Hepatocyte (in vitro differentiated cells): ENCODE results near the gene DNM2.

Experiments
- CTCF ChIP-seq: fragments of 200-600 bp; sonication (generic); IDR thresholded peaks from 2 replicates; pipeline ENCODE4 v1.5.1; 2016; ENCODE audit warnings: antibody characterized with exemption, mild to moderate bottlenecking; ENCODE audit not compliant: poor library complexity
- EZH2 ChIP-seq: fragments of 200-600 bp; sonication (generic); IDR thresholded peaks from 2 replicates; pipeline ENCODE4 v1.6.1; 2016; ENCODE audit warnings: antibody characterized with exemption, mild to moderate bottlenecking, borderline replicate concordance
- EZH2phosphoT487 ChIP-seq: fragments of 200-600 bp; sonication (generic); IDR thresholded peaks from one replicate; pipeline ENCODE4 v1.6.1; 2018; ENCODE audit warnings: antibody characterized with exemption, mild to moderate bottlenecking, low read depth, moderate library complexity; ENCODE audit not compliant: unreplicated experiment, severe bottlenecking

DNA sequence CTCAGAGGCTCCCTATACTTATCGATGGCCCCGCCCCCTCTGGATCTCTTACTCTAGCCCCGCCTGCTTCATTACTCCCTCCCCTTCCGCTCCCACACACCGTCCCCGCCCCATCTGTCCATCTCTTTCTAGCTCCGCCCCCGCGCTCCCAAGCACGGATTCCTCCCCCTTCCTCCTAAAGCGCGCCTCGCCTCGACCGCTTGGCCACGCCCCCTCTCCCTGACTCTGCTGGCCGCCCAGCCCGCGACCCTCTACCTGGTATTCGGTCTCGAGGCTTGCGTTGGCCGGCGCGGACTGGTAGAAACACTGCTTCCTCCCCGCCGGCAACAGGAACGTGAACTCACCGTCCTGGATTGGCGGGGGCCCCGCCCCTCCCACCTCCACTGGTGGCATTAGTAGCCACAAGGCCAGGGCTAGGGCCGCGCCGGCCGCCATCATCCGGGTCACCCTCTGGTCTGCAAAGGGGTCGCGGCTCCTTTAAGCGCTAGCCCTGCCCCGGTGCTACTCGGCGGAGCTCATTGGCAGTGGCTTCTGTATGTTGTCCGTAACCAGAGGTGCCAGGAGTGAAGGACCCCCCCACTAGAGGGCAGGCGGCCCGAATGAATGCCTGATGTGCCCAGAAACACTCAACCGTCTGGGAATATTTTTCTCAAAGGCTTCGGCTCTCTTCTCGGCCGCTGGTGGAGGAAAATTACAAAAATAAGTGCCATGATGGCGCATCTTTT lies 118.0 kb downstream of the DNM2 start, which contains the start of gene TMED1:
- peak; percentile 13 for TF ChIP-seq CTCF
- TF ChIP-seq EZH2phosphoT487, result no peak
- TF ChIP-seq EZH2, result no peak
